Keratinocyte (primary cell): ENCODE results near the gene NEURL1. TPM values are rescaled to one million over a fixed set of nuclear protein-coding genes. Genes with fewer than 3 reads are reported as not detected.

ENCODE experiments used
- DNase-seq: peaks from one replicate; pipeline ENCODE4 v3.0.0-alpha.2; 2011; ENCODE audit warnings: low read depth, missing footprints, low spot score
- FAIRE-seq: peaks from 2 replicates; lab custom pipeline; 2011; peaks lifted over from hg19 to GRCh38; lab: Jason Lieb, UNC
- H2AFZ ChIP-seq: 2 replicates; pipeline ENCODE4 v1.6.0; 2012; ENCODE audit warnings: low read length, control low read depth, inconsistent platforms; ENCODE audit not compliant: control insufficient read depth
- H3K27ac ChIP-seq: 2 replicates; pipeline ENCODE4 v1.5.1; 2011; ENCODE audit warnings: low read length; ENCODE audit not compliant: control insufficient read depth, insufficient read depth
- H3K27me3 ChIP-seq: 3 replicates; pipeline ENCODE4 v1.6.0; 2011; ENCODE audit warnings: low read length; ENCODE audit not compliant: control insufficient read depth, insufficient read depth; ENCODE audit errors: extremely low read depth
- H3K36me3 ChIP-seq, 2 experiments: 2 replicates in 1 of 2; 3 replicates in 1 of 2; pipeline ENCODE4 v1.5.1; 2011; ENCODE audit warnings: low read length in 2 of 2, mild to moderate bottlenecking in 1 of 2; ENCODE audit not compliant: control insufficient read depth in 2 of 2, insufficient read depth in 2 of 2; ENCODE audit errors: extremely low read depth in 1 of 2
- H3K4me1 ChIP-seq: 3 replicates; pipeline ENCODE4 v1.5.1; 2011; ENCODE audit warnings: low read length; ENCODE audit not compliant: control insufficient read depth, insufficient read depth; ENCODE audit errors: extremely low read depth
- H3K4me2 ChIP-seq: 3 replicates; pipeline ENCODE4 v1.6.0; 2011; ENCODE audit warnings: low read depth, low read length; ENCODE audit not compliant: control insufficient read depth, insufficient read depth; ENCODE audit errors: extremely low read depth
- H3K4me3 ChIP-seq, 3 experiments: fragments of 200-600 bp in 1 of 3; sonication (generic) in 1 of 3; 2 replicates in 2 of 3; 3 replicates in 1 of 3; pipeline ENCODE4 v1.5.1; 2011 to 2016; ENCODE audit warnings: low read length in 3 of 3, mild to moderate bottlenecking in 3 of 3, control low read depth in 2 of 3, inconsistent platforms in 1 of 3, low read depth in 1 of 3, mixed read lengths in 1 of 3, mixed run types in 1 of 3, moderate library complexity in 1 of 3; ENCODE audit not compliant: control insufficient read depth in 2 of 3, insufficient read depth in 2 of 3; ENCODE audit errors: extremely low read depth in 1 of 3
- H3K79me2 ChIP-seq: 2 replicates; pipeline ENCODE4 v1.6.0; 2012; ENCODE audit warnings: low read length; ENCODE audit not compliant: control insufficient read depth, insufficient read depth
- H3K9ac ChIP-seq: 3 replicates; pipeline ENCODE4 v1.6.0; 2011; ENCODE audit warnings: low read length; ENCODE audit not compliant: control insufficient read depth, insufficient read depth; ENCODE audit errors: extremely low read depth
- H3K9me1 ChIP-seq: 3 replicates; pipeline ENCODE4 v1.6.0; 2011; ENCODE audit warnings: low read length; ENCODE audit not compliant: control insufficient read depth, insufficient read depth; ENCODE audit errors: extremely low read depth
- H3K9me3 ChIP-seq: 2 replicates; pipeline ENCODE4 v1.5.1; 2012; ENCODE audit warnings: low read depth, low read length; ENCODE audit not compliant: control insufficient read depth
- H4K20me1 ChIP-seq: 3 replicates; pipeline ENCODE4 v1.6.0; 2011; ENCODE audit warnings: low read length; ENCODE audit not compliant: control insufficient read depth, insufficient read depth; ENCODE audit errors: extremely low read depth
- CTCF ChIP-seq, 3 experiments: IDR thresholded peaks in 1 of 3; conservative IDR thresholded peaks in 1 of 3; optimal IDR thresholded peaks in 1 of 3; 2 replicates in 2 of 3; 3 replicates in 1 of 3; pipeline versions ENCODE3 to v1.5.1; 2011; ENCODE audit warnings: low read length in 3 of 3, mild to moderate bottlenecking in 3 of 3, moderate library complexity in 2 of 3, control low read depth in 1 of 3, inconsistent platforms in 1 of 3; ENCODE audit not compliant: insufficient read depth in 2 of 3; ENCODE audit errors: extremely low read depth in 1 of 3
- EZH2 ChIP-seq: IDR thresholded peaks from one replicate; pipeline ENCODE4 v1.6.1; 2012; ENCODE audit warnings: inconsistent platforms, mild to moderate bottlenecking, low read length, moderate library complexity
- dilution Hi-C: fragments of 300-500 bp; cut with MboI; formaldehyde crosslinking; loops from one replicate; pipeline ENCODE4 v1.7.0; 2020; ENCODE audit warnings: low sequenced_read_pairs; ENCODE audit not compliant: extremely low pct_ligation_motif_present
- polyA plus RNA-seq, 5 experiments: library from polyadenylated mRNA; depleted of rRNA in 3 of 5; stranded (reverse) in 3 of 5; stranded (forward) in 1 of 5; unstranded in 1 of 5; fragments of >200 nt; gene quantifications; 1 replicate in 1 of 5; 2 replicates in 3 of 5; 3 replicates in 1 of 5; pipeline versions ENCODE4 v1.2.1 to v1.2.3, GENCODE V29; 2011 to 2012; ENCODE audit warnings: missing spikeins in 2 of 5, low read depth in 1 of 5, low replicate concordance in 1 of 5

The NEURL1 gene
- polyA plus RNA-seq, 1 donor (not counting 4 experiments of a cell fraction or from before 2014, with no cell fraction given) = 0.03 TPM

- H3K36me3 ChIP-seq = peaks cover 2 to 12% of the 10 kb centered on the region in 2 experiments
- H4K20me1 ChIP-seq = no peaks in the 10 kb centered on the region
- H3K4me3 ChIP-seq = peak overlapping the region in 2 of 3 experiments; percentile 51 to 55
- no peak overlapping the region for H3K9ac ChIP-seq
- H3K9me3 ChIP-seq = no peaks in the 10 kb centered on the region
- dilution Hi-C loops = no loop called here
- H3K4me2 ChIP-seq = peak overlapping the region; percentile 76
- H3K27me3 ChIP-seq = no peaks in the 10 kb centered on the region
- H3K79me2 ChIP-seq = no peaks in the 10 kb centered on the region
- H3K9me1 ChIP-seq = no peaks in the 10 kb centered on the region
- H3K4me1 ChIP-seq = peaks cover 15% of the 10 kb centered on the region
- no peak for TF ChIP-seq EZH2
- TF ChIP-seq CTCF (optimal IDR thresholded peaks at IDR 0.05 in 1 of 3, IDR thresholded peaks at IDR 0.05 in 1 of 3, conservative IDR thresholded peaks at IDR 0.05 in 1 of 3; ENCODE audit: extremely low read depth in 1 of 3, insufficient read depth in 2 of 3, low read length in 3 of 3) = no peak
- FAIRE-seq (peak; percentile 23), DNase-seq (no peak)
- no peak overlapping the region for H3K27ac ChIP-seq
- peak overlapping the region; percentile 60 for H2AFZ ChIP-seq
Measured at GRCh38 chr10:103452506-103453230, 40.8 kb upstream of the NEURL1 start.

- dilution Hi-C loops = no loop called here
- no peaks in the 10 kb centered on the region for H3K27me3 ChIP-seq
- H3K9me3 ChIP-seq = no peaks in the 10 kb centered on the region
- H3K4me3 ChIP-seq = no peak overlapping the region
- no peak for FAIRE-seq
- TF ChIP-seq CTCF (optimal IDR thresholded peaks at IDR 0.05 in 1 of 3, IDR thresholded peaks at IDR 0.05 in 1 of 3, conservative IDR thresholded peaks at IDR 0.05 in 1 of 3; ENCODE audit: extremely low read depth in 1 of 3, insufficient read depth in 2 of 3, low read length in 3 of 3) = no peak
- no peak for TF ChIP-seq EZH2
- H3K27ac ChIP-seq = no peak overlapping the region
- H3K36me3 ChIP-seq = peaks cover 0 to 6% of the 10 kb centered on the region in 2 experiments
- DNase-seq = no peak
- H3K9ac ChIP-seq = no peak overlapping the region
- peaks cover 15% of the 10 kb centered on the region for H3K4me1 ChIP-seq
- no peaks in the 10 kb centered on the region for H3K79me2 ChIP-seq
- no peaks in the 10 kb centered on the region for H3K9me1 ChIP-seq
- H2AFZ ChIP-seq = no peak overlapping the region
- no peak overlapping the region for H3K4me2 ChIP-seq
- no peaks in the 10 kb centered on the region for H4K20me1 ChIP-seq
Measured at GRCh38 chr10:103454026-103454425, 39.5 kb upstream of the NEURL1 start.
